Stimulated activated naive CD8-positive, alpha-beta T cell treated with anti-CD3 and anti-CD28 coated beads, Interleukin-15, Interleukin-2, amounts not matched to agents 100 ng/mL and 50 ng/mL, for 24 hours (primary cell): ENCODE data around the gene ERC1.
A peak's percentile ranks its signal among the peaks of the same experiment; 100 is the strongest.

Source experiments
- H3K27ac Mint-ChIP-seq: one replicate; pipeline ENCODE4 v1.8.0; 2021; ENCODE audit warnings: mild to moderate bottlenecking, mixed read lengths
- H3K27me3 Mint-ChIP-seq: one replicate; pipeline ENCODE4 v1.8.0; 2021; ENCODE audit warnings: mixed read lengths
- H3K36me3 Mint-ChIP-seq: one replicate; pipeline ENCODE4 v1.8.0; 2021; ENCODE audit warnings: low read depth, mixed read lengths
- H3K4me1 Mint-ChIP-seq: one replicate; pipeline ENCODE4 v1.8.0; 2021; ENCODE audit warnings: low read depth, mixed read lengths
- H3K4me3 Mint-ChIP-seq: one replicate; pipeline ENCODE4 v1.8.0; 2021; ENCODE audit warnings: mild to moderate bottlenecking, mixed read lengths
- H3K9me3 Mint-ChIP-seq: one replicate; pipeline ENCODE4 v1.8.0; 2021; ENCODE audit warnings: mixed read lengths

Gene ERC1

DNA sequence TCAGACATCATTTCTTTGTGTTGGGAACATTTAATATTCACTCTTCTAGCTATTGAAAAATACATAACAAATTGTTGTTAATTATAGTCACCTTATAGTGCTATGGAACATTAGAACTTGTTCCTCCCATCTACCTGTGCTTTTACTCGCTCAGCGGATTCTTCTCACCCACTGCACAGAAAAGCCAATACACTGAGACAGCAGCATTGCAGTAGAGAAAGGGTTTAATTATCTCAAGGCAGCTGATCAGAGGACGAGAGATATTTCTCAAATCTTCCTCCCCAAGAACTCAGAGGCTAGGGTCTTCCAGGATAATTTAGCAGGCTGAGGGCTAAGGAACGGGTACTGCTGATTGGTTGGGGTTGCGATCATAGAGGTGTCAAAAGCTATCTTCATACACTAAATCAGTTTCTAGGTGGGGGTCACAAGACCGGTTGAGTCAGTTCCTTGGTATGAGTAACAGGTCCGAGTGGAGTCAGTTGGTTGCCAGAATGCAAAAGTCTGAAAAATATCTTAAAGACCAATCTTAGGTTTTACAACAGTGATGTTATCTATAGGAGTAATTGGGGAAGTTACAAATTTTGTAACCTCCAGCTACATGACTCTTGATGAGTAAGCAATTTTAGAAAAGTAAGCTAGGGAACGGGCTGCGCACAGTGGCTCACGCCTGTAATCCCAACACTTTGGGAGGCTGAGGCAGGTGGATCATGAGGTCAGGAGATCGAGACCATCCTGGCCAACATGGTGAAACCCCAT is 430.2 kb downstream of the ERC1 start:
- Mint-ChIP-seq H3K4me1 (peaks cover 14% of the 10 kb centered on the region), H3K27me3 (no peaks in the 10 kb centered on the region), H3K27ac (no peak overlapping the region), H3K9me3 (peaks cover 6% of the 10 kb centered on the region), H3K4me3 (no peak overlapping the region), H3K36me3 (peaks cover 37% of the 10 kb centered on the region)

DNA sequence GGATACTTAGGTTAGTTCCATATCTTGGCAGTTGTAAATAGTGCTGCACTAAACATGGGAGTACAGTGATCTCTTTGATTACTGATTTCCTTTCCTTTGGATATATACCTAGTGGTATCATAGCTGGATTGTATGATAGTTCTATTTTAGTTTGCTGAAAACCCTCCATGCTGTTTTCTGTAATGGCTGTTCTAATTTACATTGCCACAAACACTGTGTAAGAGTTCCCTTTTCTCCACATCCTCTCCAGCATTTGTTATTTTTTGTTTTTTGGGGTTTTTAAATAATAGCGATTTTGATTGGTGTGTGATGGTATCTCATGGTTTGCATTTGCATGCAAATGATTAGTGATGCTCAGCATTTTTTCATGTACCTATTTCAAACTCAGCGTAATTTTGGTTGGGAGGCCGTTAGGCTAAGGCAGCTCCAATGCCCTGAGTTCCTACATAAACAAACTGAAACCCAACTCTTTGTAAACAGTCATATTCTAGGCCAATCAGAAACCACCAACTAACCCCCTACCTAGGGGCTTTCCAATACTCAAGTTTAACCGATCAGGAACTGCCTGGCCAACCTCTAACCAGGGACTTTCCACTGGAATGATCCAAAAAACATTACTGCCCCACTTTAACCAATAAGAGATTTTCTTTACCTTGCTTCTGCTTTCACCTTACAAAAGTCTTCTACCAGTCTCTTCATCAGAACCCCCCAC is 431.7 kb downstream of the ERC1 start:
- H3K36me3 Mint-ChIP-seq: peaks cover 30% of the 10 kb centered on the region
- H3K27me3 Mint-ChIP-seq: no peaks in the 10 kb centered on the region
- peaks cover 6% of the 10 kb centered on the region for H3K9me3 Mint-ChIP-seq
- H3K4me3 Mint-ChIP-seq: no peak overlapping the region
- H3K4me1 Mint-ChIP-seq: peaks cover 14% of the 10 kb centered on the region
- peak overlapping the region; percentile 27 for H3K27ac Mint-ChIP-seq

- peaks cover 16% of the 10 kb centered on the region for H3K36me3 Mint-ChIP-seq
- H3K4me3 Mint-ChIP-seq: no peak overlapping the region
- H3K27ac Mint-ChIP-seq: no peak overlapping the region
- no peaks in the 10 kb centered on the region for H3K27me3 Mint-ChIP-seq
- H3K9me3 Mint-ChIP-seq: peaks cover 6% of the 10 kb centered on the region
- H3K4me1 Mint-ChIP-seq: peaks cover 14% of the 10 kb centered on the region
Measured at GRCh38 chr12:1424674-1425395, 433.8 kb downstream of the ERC1 start.

DNA sequence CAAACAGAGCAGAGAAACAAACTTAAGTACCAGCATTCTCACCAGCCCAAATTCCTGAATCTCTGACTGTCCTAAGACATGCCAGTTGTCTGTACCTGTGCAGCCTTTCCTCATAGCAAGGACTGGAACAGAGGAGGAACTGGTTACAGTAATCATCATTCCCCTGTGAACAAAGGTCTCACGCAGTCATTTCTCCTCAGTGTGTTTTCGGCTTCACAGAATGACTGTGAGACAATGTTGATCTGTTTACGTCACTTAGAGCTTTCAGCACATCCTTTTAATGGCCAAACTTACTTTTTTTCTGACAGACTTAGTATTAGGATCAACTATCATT is 434.3 kb downstream of the ERC1 start:
- Mint-ChIP-seq H3K27me3 (no peaks in the 10 kb centered on the region), H3K36me3 (peaks cover 16% of the 10 kb centered on the region), H3K4me1 (peaks cover 14% of the 10 kb centered on the region), H3K4me3 (no peak overlapping the region), H3K27ac (no peak overlapping the region), H3K9me3 (peaks cover 6% of the 10 kb centered on the region)

- Mint-ChIP-seq H3K4me3 (no peak overlapping the region), H3K36me3 (no peaks in the 10 kb centered on the region), H3K4me1 (peaks cover under 1% of the 10 kb centered on the region), H3K27me3 (no peaks in the 10 kb centered on the region), H3K27ac (no peak overlapping the region), H3K9me3 (no peaks in the 10 kb centered on the region)
Measured at GRCh38 chr12:1428671-1429070, 437.6 kb downstream of the ERC1 start.

DNA sequence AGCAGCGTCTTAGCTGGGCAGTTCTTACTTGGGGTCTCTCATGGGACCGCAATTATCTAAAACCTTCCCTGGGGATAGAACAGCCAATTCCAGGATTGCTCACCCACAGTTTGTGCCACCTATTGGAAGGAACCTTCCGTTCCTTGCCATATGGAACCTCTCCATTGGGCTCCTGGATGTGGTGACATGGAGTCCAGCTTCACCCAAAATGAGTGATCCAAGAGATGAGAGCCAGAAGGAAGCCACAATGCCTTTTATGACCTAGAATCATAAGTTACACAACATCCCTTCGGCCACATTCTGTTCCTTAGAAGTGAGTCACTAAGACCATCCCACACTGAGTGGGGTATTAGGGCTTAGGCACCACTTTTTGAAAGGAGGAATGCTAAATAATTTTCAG is 439.0 kb downstream of the ERC1 start:
- no peak overlapping the region for H3K4me3 Mint-ChIP-seq
- no peak overlapping the region for H3K27ac Mint-ChIP-seq
- no peaks in the 10 kb centered on the region for H3K27me3 Mint-ChIP-seq
- H3K9me3 Mint-ChIP-seq: no peaks in the 10 kb centered on the region
- no peaks in the 10 kb centered on the region for H3K4me1 Mint-ChIP-seq
- no peaks in the 10 kb centered on the region for H3K36me3 Mint-ChIP-seq

DNA sequence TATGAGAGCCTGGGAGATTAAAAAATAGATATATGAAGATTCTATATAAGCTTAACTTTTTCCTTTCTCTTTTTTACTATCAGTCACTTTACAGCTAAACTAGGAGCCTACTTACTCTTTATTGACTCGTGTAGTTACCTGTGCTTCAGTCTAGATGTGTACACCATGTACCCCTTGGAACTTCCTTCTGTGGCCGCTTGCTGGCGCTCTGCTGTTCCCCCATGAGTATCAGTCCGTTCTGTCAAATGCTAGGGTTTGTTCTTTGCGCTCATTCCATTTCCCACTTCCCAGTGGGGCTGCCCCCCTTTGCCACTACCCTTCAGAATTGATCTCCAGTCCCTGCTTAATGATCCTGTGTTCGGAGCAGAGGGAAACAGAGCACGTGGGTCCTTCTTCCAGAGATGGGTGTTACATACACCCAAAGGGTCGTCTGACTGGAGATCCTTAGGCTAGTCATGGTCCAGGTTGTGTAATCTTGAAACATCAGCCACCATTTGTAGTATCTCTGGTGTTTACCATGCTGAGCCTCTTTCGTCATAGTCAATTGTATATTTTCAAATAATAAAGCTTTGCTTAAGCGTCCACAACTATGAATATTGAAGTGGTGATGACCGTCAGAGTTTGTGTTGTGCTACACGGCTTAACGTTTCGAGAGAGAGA is 443.4 kb downstream of the ERC1 start:
- no peaks in the 10 kb centered on the region for H3K27me3 Mint-ChIP-seq
- no peaks in the 10 kb centered on the region for H3K9me3 Mint-ChIP-seq
- no peak overlapping the region for H3K4me3 Mint-ChIP-seq
- no peaks in the 10 kb centered on the region for H3K36me3 Mint-ChIP-seq
- H3K4me1 Mint-ChIP-seq: no peaks in the 10 kb centered on the region
- H3K27ac Mint-ChIP-seq: no peak overlapping the region

DNA sequence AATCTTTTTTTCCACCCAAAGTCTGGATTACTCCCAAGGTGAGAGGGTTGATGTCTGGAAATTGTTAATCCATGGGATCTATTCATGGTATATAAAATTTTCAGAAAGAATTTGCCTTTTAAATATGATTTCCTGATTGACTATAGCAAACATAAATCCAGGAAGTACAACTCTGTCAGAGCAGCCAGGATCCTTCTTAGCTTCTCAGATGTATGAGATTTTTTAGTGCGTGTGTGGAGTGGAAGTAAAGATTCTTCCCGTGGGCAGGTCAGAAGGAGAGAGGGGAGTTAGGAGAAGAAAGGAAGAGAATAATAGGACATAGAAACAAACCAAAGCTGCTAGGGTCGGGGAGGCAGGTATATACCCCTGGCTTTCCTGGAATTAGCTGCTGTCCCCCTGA is 444.0 kb downstream of the ERC1 start:
- Mint-ChIP-seq H3K9me3 (no peaks in the 10 kb centered on the region), H3K27me3 (no peaks in the 10 kb centered on the region), H3K27ac (no peak overlapping the region), H3K4me1 (no peaks in the 10 kb centered on the region), H3K4me3 (no peak overlapping the region), H3K36me3 (no peaks in the 10 kb centered on the region)

DNA sequence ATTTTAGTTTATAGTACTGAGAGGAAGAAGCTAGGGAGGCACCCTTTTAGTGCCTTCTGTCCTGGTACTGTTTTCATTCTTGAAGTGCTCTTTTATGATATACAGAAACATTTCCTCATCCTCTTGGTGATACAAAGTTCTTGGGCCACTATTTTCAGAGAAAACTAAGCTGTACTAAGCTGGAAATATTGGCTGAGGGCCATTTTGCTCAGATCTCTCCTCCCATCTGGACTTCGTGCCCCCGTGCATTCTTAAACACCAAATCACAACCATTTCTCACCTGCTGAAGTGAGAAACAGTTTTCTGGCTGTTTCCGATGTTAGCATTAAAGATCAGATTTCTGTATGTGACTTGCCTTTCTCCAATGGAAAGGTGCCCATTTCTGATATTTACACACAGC is 444.4 kb downstream of the ERC1 start:
- no peaks in the 10 kb centered on the region for H3K36me3 Mint-ChIP-seq
- no peaks in the 10 kb centered on the region for H3K27me3 Mint-ChIP-seq
- no peak overlapping the region for H3K27ac Mint-ChIP-seq
- H3K9me3 Mint-ChIP-seq: no peaks in the 10 kb centered on the region
- H3K4me3 Mint-ChIP-seq: no peak overlapping the region
- no peaks in the 10 kb centered on the region for H3K4me1 Mint-ChIP-seq

GRCh38 chr12:1436015-1436414 is 445.0 kb downstream of the ERC1 start:
- Mint-ChIP-seq H3K9me3 (no peaks in the 10 kb centered on the region), H3K36me3 (no peaks in the 10 kb centered on the region), H3K4me1 (no peaks in the 10 kb centered on the region), H3K4me3 (no peak overlapping the region), H3K27ac (no peak overlapping the region), H3K27me3 (no peaks in the 10 kb centered on the region)

DNA sequence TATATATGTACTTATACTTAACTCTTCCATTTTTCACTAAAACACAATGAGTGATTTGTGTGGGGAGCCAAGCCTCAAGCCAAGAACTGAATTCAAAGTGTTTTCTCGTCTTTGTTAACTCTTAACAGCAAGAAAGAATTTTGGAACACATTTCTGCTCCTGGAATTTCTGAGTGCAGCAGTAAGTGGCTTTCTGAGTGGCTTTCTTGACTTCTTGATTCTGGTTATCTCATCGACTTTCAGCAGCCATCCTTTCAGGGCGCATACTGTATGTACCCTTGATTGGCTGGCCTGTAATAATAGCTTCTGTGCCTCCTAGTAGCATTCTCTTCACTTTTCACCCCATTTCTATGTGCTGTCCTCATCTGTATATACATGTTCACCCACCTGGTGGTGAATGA is 446.0 kb downstream of the ERC1 start:
- H3K4me1 Mint-ChIP-seq: no peaks in the 10 kb centered on the region
- H3K9me3 Mint-ChIP-seq: no peaks in the 10 kb centered on the region
- H3K4me3 Mint-ChIP-seq: no peak overlapping the region
- no peak overlapping the region for H3K27ac Mint-ChIP-seq
- H3K27me3 Mint-ChIP-seq: no peaks in the 10 kb centered on the region
- H3K36me3 Mint-ChIP-seq: no peaks in the 10 kb centered on the region

DNA sequence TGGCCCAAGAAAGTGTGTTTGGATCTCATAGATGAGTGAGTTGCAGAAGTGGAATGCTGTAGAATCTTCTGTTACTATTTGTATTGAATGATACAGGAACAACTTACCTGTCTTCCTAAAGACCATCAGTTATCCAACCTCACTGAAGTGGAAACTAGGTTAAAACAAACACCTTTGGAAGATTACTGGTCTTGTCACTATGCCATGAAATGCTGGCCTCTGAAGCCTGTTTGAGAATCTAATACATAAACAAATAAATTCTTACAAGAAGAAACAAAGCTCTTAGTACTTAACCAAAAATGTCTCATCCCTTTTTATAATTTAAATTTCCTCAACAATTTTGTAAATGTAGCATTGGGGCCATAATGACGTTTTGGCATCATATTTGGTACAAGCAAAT is 448.2 kb downstream of the ERC1 start:
- Mint-ChIP-seq H3K27me3 (no peaks in the 10 kb centered on the region), H3K36me3 (no peaks in the 10 kb centered on the region), H3K4me1 (no peaks in the 10 kb centered on the region), H3K27ac (no peak overlapping the region), H3K9me3 (no peaks in the 10 kb centered on the region), H3K4me3 (no peak overlapping the region)

DNA sequence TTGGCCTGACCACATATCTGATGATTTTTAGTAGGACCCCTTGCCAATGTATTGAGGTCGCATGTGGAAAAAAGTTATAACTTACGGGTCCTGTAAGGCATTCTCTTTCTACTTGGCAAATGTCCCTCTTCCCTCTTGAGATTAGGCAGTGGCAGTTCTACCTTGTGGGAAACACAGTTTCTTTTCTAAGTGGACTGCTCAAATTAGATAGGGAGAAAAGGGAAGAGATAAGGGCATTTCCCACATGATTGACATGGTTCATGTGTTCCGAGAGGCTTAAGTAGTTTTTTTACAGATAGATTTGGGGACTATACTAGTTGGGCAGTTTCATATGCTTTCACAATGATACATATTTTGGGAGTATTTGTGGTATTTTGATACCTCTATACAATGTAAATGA is 448.7 kb downstream of the ERC1 start:
- Mint-ChIP-seq H3K4me1 (no peaks in the 10 kb centered on the region), H3K27ac (no peak overlapping the region), H3K9me3 (no peaks in the 10 kb centered on the region), H3K27me3 (no peaks in the 10 kb centered on the region), H3K36me3 (no peaks in the 10 kb centered on the region), H3K4me3 (no peak overlapping the region)

DNA sequence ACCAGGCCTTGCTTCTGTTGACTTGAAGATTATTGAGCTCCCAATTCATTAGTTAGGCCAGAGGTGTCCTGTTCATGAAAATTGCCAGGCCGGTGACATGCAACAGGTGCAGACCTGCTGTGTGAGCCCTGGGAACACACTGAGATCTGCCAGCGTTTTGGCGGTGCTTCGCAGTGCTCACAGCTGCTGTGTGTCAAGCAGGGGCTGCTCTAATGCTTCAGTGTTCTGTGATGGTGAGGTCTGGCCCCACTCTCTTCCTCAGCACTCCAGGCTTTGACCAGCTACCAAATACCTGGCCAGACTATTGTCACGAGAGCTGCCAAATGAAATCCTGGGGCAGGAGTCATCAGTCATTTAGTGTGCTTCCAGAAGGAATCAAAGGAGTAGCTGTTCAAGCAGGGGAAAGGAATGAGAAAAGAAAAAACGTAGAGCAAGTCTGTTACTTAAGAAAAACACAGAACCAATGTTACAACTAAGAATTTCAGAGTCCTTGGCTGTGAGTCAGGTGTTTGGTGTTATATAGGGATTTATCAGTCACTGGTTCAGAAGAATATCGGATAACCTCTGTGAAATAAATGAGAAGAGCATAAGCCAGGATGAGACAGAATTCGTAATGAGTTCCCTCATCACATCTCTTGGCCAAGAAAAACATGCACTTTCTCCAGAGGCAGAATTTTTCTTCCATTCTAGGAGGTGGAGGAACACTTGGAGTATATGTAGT is 452.6 kb downstream of the ERC1 start:
- no peak overlapping the region for H3K4me3 Mint-ChIP-seq
- no peaks in the 10 kb centered on the region for H3K27me3 Mint-ChIP-seq
- H3K36me3 Mint-ChIP-seq: peaks cover 21% of the 10 kb centered on the region
- H3K27ac Mint-ChIP-seq: no peak overlapping the region
- H3K9me3 Mint-ChIP-seq: no peaks in the 10 kb centered on the region
- H3K4me1 Mint-ChIP-seq: no peaks in the 10 kb centered on the region
